ENCODE data around the gene SPOCK1. TPM values are rescaled to one million over a fixed set of nuclear protein-coding genes. Genes with fewer than 3 reads are reported as not detected.

The SPOCK1 gene
- total RNA-seq, 1 donor = 54.8 TPM

DNA sequence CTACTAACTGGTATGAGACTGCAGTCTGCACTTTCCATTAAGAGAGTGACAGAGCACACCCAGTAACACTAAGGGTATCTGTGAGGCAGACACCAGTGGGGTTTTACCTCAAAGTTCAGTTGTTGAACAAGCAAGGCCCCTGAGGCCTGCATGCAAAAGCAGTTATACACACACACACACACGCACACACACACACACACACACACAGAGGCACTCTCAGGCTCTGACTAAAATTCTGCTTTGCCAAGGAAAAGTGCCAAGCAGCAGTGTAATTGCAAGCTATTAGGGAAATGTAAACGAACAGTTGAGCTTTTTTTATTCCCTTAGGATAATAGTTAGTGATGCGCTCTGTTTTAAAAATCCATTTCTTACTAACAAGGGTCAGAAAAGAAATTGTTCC is 377.1 kb downstream of the SPOCK1 start:
- H3K4me3 ChIP-seq (ENCODE audit: low read depth, low read length) = no peak overlapping the region
- TF ChIP-seq, protein P1, sequence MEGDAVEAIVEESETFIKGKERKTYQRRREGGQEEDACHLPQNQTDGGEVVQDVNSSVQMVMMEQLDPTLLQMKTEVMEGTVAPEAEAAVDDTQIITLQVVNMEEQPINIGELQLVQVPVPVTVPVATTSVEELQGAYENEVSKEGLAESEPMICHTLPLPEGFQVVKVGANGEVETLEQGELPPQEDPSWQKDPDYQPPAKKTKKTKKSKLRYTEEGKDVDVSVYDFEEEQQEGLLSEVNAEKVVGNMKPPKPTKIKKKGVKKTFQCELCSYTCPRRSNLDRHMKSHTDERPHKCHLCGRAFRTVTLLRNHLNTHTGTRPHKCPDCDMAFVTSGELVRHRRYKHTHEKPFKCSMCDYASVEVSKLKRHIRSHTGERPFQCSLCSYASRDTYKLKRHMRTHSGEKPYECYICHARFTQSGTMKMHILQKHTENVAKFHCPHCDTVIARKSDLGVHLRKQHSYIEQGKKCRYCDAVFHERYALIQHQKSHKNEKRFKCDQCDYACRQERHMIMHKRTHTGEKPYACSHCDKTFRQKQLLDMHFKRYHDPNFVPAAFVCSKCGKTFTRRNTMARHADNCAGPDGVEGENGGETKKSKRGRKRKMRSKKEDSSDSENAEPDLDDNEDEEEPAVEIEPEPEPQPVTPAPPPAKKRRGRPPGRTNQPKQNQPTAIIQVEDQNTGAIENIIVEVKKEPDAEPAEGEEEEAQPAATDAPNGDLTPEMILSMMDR (IDR thresholded peaks at IDR 0.05; ENCODE audit: insufficient read depth, low read depth, low read length) = no peak
- no peak for DNase-seq (ENCODE audit: low read depth)

DNA sequence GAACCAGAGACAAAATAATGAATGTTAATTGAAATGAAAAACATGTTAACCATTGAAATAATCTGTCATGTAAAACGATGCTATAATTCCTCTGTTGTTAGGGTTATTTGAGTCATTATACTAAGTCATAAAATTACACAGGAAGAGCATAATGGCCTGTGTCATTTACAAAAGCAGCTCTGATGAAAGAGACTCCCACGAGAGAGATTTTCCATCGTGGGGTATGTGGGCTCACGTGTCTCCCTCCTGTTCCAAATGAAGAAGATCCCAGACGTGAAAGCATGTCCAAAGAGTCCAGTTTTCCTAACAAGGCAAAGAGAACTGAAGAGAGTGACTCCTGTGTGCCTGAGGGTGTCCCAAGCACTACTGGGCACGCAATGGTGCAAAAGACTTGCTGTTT is 379.8 kb downstream of the SPOCK1 start:
- H3K4me3 ChIP-seq (ENCODE audit: low read depth, low read length) = no peak overlapping the region
- TF ChIP-seq, protein P1 (IDR thresholded peaks at IDR 0.05; ENCODE audit: insufficient read depth, low read depth, low read length) = no peak
- DNase-seq (ENCODE audit: low read depth) = peak; percentile 55

DNA sequence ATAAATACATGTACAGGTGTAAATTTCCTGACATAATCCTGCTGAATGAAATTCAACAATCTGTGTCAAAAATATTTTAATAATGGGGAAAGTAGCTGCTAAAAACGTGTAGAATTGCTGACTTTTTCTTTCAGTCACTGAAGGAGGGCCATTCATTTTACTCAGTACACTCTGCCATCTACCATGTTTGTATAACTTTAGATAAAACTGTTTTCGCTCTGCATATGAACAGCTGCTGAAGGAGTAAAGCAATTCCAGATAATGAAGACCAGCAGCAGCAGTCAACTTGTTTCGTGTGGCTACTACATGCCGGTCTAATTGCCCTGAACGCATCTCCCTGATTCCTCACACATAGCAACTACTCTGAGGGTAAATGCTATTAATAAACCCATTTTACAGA is 380.5 kb downstream of the SPOCK1 start:
- no peak for DNase-seq (ENCODE audit: low read depth)
- TF ChIP-seq, protein P1 (IDR thresholded peaks at IDR 0.05; ENCODE audit: insufficient read depth, low read depth, low read length) = no peak
- no peak overlapping the region for H3K4me3 ChIP-seq (ENCODE audit: low read depth, low read length)

DNA sequence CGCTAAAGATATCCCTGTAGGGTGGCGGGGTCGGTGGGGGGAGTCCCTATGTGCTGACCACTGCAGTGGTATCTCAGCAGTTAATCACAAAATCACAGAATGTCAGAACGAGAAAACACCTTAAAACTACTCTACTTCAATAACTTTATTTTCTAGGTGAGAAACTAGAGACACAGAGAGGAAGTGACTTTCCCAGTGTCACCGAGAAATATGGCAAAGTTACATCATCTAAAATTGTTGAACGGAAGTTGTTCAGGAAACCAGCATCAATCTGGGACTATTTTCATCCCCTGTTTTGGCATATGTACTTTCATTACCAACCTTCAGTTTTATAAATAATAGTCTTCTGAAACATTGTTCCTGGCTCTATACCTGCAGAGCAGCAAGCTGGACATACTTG is 384.0 kb downstream of the SPOCK1 start:
- TF ChIP-seq, protein P1 (IDR thresholded peaks at IDR 0.05; ENCODE audit: insufficient read depth, low read depth, low read length) = no peak
- no peak for DNase-seq (ENCODE audit: low read depth)
- no peak overlapping the region for H3K4me3 ChIP-seq (ENCODE audit: low read depth, low read length)

DNA sequence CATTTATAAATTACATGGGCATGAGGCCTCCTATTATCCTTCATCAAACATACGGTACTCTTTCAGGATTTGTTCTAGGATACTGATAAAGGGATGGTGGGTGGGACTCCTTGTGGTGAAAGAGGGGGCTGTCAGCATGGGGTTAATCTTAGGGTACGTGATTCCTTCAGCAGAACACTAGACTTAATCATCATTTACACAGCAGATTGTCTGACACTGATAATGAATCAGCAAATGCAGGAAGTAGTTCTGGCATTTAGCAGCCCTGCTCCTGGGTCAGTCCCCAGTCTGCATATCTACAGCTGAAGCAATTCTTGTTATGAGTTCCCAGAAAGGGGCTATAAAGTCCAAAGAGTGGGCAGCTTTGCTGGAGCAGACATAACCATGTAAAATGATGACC is 384.6 kb downstream of the SPOCK1 start:
- TF ChIP-seq, protein P1 (IDR thresholded peaks at IDR 0.05; ENCODE audit: insufficient read depth, low read depth, low read length) = no peak
- no peak overlapping the region for H3K4me3 ChIP-seq (ENCODE audit: low read depth, low read length)
- peak; percentile 36 for DNase-seq (ENCODE audit: low read depth)

DNA sequence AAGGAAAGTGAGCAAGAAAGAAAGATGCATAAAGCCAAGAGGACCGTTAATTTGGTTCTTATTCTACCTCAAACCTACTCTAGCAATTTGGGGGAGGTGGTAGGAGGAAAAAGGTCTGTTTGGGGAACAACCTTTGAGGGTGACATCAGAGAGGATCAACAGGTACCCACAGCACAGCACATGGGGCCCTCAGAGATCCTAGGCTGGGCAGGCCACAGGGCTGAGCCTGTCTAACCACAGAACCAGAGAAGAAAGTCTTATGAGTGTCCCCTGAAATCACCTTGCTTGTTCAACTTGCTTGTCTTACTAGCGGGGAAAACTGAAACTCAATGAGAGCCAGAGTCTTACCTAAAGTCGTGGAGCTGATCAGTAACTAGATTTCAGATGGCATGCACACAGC is 385.2 kb downstream of the SPOCK1 start:
- H3K4me3 ChIP-seq (ENCODE audit: low read depth, low read length) = no peak overlapping the region
- TF ChIP-seq, protein P1 (IDR thresholded peaks at IDR 0.05; ENCODE audit: insufficient read depth, low read depth, low read length) = no peak
- no peak for DNase-seq (ENCODE audit: low read depth)

DNA sequence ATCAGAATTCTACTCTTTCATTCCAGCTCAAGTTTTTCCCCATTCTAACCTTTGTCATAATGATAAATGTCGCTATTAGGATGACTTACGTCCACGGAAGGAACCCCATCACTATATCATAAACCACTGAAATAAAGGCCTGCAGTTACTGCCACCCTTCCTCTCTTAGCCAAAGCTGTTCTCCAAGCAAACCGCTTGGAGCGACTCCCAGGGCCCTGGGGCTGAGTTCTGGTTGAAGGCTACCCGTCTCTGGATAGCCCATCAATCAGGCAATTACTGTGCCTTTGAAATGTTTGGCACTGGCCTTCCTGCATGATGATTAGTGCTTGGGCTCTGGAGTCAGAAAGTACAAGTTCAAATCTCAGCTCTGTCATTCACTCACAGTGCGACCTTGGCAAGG is 386.0 kb downstream of the SPOCK1 start:
- H3K4me3 ChIP-seq (ENCODE audit: low read depth, low read length) = no peak overlapping the region
- no peak for DNase-seq (ENCODE audit: low read depth)
- TF ChIP-seq, protein P1 (IDR thresholded peaks at IDR 0.05; ENCODE audit: insufficient read depth, low read depth, low read length) = no peak

Measured in fibroblast of villous mesenchyme (primary cell).